ENCODE measurements around the gene SORBS2. TPM values are rescaled to one million over a fixed set of nuclear protein-coding genes. Genes with fewer than 3 reads are reported as not detected.
A peak's percentile ranks its signal among the peaks of the same experiment; 100 is the strongest.

SORBS2 gene
- total and polyA plus RNA-seq, 2 experiments from 2014 or later = 0.32 to 1.5 TPM

DNA sequence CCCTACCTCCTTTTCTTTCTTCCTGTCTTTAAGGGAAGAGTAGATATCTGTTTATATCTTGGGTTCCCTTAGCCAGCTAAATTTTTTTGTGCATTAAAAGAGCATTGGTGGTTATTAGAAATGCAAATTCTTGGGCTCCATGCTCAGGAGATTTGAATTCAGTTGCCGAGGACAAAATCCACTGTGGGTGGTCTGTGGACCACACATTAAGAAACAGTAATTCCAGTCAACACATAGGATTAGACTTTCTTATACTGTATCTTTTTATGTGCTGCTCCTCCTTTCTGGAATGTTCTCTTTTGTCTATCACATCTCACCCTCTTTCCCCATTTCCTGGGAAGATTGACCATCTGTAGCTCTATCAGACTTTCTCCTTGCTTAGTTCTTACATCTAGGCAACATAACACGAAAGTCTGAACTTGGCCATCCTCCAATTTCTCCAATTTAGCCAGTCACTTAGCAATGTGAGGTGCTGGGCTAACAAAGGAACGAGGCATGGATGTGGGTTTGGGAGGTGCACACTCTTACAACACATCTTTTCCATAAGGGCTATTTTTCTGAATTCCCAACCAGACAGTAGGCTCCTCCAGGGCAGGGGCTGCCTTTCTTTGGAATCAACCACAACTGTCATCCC, 271.4 kb downstream of the SORBS2 start:
- Histone ChIP-seq H3K9me2 (ENCODE audit: insufficient read depth) (no peaks in the 10 kb centered on the region), H3K79me2 (ENCODE audit: insufficient read depth) (no peaks in the 10 kb centered on the region), H3K27ac (no peak overlapping the region), H3K9ac (no peak overlapping the region), H3K36me3 (ENCODE audit: low read depth) (no peaks in the 10 kb centered on the region), H4K20me1 (ENCODE audit: insufficient read depth) (no peaks in the 10 kb centered on the region), H3K27me3 (replicated peaks; ENCODE audit: insufficient read depth) (peaks cover 56% of the 10 kb centered on the region), H3K9me3 (ENCODE audit: low read depth) (no peaks in the 10 kb centered on the region), H3K4me2 (ENCODE audit: unreplicated experiment) (no peak overlapping the region), H3K4me1 (ENCODE audit: insufficient read depth) (no peaks in the 10 kb centered on the region), H3K4me3 (no peak overlapping the region), H3F3A (ENCODE audit: insufficient read depth) (no peaks in the 10 kb centered on the region), H2AFZ (no peak overlapping the region)
- in situ Hi-C loops (cut with MboI) = no loop called here
- DNase-seq = no peak
- WGBS, 2 experiments (ENCODE audit: low coverage in 1 of 2, low lambda C conversion rate in 2 of 2, missing lambda C conversion rate in 2 of 2) = 49 to 62% methylated on average over 3 of the region's 3 CpGs
- no peak for TF ChIP-seq EZH2 (IDR thresholded peaks at IDR 0.05; ENCODE audit: insufficient read depth, poor library complexity, severe bottlenecking)

DNA sequence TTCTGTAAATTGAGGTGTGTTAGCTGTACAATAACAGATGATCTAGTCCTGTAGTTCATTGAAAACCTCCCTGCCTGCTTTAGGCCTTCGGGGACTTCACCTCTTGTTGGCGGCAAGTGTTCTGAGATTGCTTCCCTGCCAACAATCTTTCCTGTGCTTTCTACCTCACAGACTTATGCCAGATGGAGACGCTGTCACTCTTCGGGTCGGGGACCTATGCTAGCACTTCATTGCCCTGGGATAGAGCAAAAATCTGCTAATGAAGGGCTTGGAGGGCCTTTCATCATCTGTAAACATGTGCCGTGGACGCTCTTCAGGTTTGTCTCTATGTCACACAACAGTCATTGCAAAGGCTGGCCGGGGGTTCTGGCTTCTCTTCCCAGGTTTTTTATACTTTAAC, 272.0 kb downstream of the SORBS2 start:
- H2AFZ ChIP-seq = no peak overlapping the region
- TF ChIP-seq EZH2phosphoT487 (IDR thresholded peaks at IDR 0.05; ENCODE audit: insufficient read depth, low read depth) = no peak
- no peak for TF ChIP-seq EZH2 (IDR thresholded peaks at IDR 0.05; ENCODE audit: insufficient read depth, poor library complexity, severe bottlenecking)

DNA sequence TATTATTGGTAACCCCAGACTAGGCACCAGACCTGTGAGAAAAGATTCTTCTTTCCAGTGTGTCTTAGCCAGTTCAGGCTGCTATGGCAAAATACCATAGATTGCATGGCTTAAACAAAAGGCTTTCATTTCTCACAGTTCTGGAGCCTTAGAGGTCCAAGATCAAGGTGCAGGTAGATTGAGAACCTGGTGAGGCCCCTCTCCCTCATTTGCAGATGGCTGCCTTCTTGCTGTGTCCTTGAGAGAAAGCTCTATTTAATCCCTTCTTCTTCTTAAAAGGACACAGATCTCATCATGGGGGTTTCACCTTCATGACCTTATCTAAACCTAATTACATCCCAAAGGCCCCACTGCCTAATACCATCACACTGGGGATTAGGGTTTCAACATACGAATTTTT, 273.2 kb downstream of the SORBS2 start:
- H3K4me1 ChIP-seq (ENCODE audit: insufficient read depth) = no peaks in the 10 kb centered on the region; the same call in 1 of the 2 replicates
- DNase-seq = no peak
- H3K9me2 ChIP-seq (ENCODE audit: insufficient read depth) = no peaks in the 10 kb centered on the region
- no peak overlapping the region for H3K4me2 ChIP-seq (ENCODE audit: unreplicated experiment)
- no peak overlapping the region for H2AFZ ChIP-seq
- no peaks in the 10 kb centered on the region for H3K79me2 ChIP-seq (ENCODE audit: insufficient read depth)
- no peaks in the 10 kb centered on the region for H3K9me3 ChIP-seq (ENCODE audit: low read depth)
- peaks cover 66% of the 10 kb centered on the region for H3K27me3 ChIP-seq (replicated peaks; ENCODE audit: insufficient read depth)
- 17 to 29% methylated on average over 1 of the region's 1 CpG for WGBS, 2 experiments (ENCODE audit: low coverage in 1 of 2, low lambda C conversion rate in 2 of 2, missing lambda C conversion rate in 2 of 2)
- H3K36me3 ChIP-seq (ENCODE audit: low read depth) = no peaks in the 10 kb centered on the region
- TF ChIP-seq EZH2 (IDR thresholded peaks at IDR 0.05; ENCODE audit: insufficient read depth, poor library complexity, severe bottlenecking) (no peak), EZH2phosphoT487 (IDR thresholded peaks at IDR 0.05; ENCODE audit: insufficient read depth, low read depth) (no peak)
- H3K27ac ChIP-seq = no peak overlapping the region
- in situ Hi-C loops (cut with MboI) = no loop called here
- no peak overlapping the region for H3K9ac ChIP-seq
- H4K20me1 ChIP-seq (ENCODE audit: insufficient read depth) = no peaks in the 10 kb centered on the region
- no peak overlapping the region for H3K4me3 ChIP-seq
- H3F3A ChIP-seq (ENCODE audit: insufficient read depth) = no peaks in the 10 kb centered on the region

More for the DNA sequence above, 272.0 kb downstream of the SORBS2 start:
- 62 to 63% methylated on average over 8 of the region's 8 CpGs for WGBS, 2 experiments (ENCODE audit: low coverage in 1 of 2, low lambda C conversion rate in 2 of 2, missing lambda C conversion rate in 2 of 2)
- peaks cover 57% of the 10 kb centered on the region for H3K27me3 ChIP-seq (replicated peaks; ENCODE audit: insufficient read depth)
- no peaks in the 10 kb centered on the region for H3F3A ChIP-seq (ENCODE audit: insufficient read depth)
- no peak overlapping the region for H3K4me3 ChIP-seq
- H3K79me2 ChIP-seq (ENCODE audit: insufficient read depth) = no peaks in the 10 kb centered on the region
- H3K36me3 ChIP-seq (ENCODE audit: low read depth) = no peaks in the 10 kb centered on the region
- H3K9me3 ChIP-seq (ENCODE audit: low read depth) = no peaks in the 10 kb centered on the region
- no peak for DNase-seq
- H3K4me1 ChIP-seq (ENCODE audit: insufficient read depth) = no peaks in the 10 kb centered on the region
- no peaks in the 10 kb centered on the region for H3K9me2 ChIP-seq (ENCODE audit: insufficient read depth)
- in situ Hi-C loops (cut with MboI) = no loop called here
- no peaks in the 10 kb centered on the region for H4K20me1 ChIP-seq (ENCODE audit: insufficient read depth)
- no peak overlapping the region for H3K9ac ChIP-seq
- no peak overlapping the region for H3K27ac ChIP-seq
- no peak overlapping the region for H3K4me2 ChIP-seq (ENCODE audit: unreplicated experiment)

DNA sequence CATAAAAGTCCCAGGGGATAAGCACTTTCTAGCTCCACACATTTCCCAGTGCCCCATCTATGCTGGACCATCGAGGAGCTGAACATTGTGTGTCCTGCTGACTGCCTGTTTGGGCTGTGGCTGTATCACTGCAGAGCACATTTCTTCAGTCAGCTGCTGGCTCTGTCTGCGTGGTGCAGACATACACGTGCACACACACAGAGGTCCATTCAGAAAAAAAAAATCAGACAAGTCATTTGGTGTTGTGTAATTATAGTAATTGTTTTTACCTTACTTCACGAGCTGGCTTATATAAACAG, 275.6 kb downstream of the SORBS2 start:
- Histone ChIP-seq H3K9ac (no peak overlapping the region), H3K4me2 (ENCODE audit: unreplicated experiment) (peak overlapping the region; percentile 93), H3F3A (ENCODE audit: insufficient read depth) (no peaks in the 10 kb centered on the region), H3K4me1 (ENCODE audit: insufficient read depth) (no peaks in the 10 kb centered on the region; the same call in 1 of the 2 replicates), H3K27me3 (replicated peaks; ENCODE audit: insufficient read depth) (peaks cover 63% of the 10 kb centered on the region), H3K4me3 (peak overlapping the region; percentile 79; the same call in 1 of the 2 replicates), H4K20me1 (ENCODE audit: insufficient read depth) (no peaks in the 10 kb centered on the region), H3K79me2 (ENCODE audit: insufficient read depth) (no peaks in the 10 kb centered on the region), H2AFZ (no peak overlapping the region), H3K9me3 (ENCODE audit: low read depth) (no peaks in the 10 kb centered on the region), H3K9me2 (ENCODE audit: insufficient read depth) (no peaks in the 10 kb centered on the region), H3K36me3 (ENCODE audit: low read depth) (no peaks in the 10 kb centered on the region), H3K27ac (no peak overlapping the region)
- DNase-seq = peak; percentile 45
- in situ Hi-C loops (cut with MboI) = no loop called here
- WGBS, 2 experiments (ENCODE audit: low coverage in 1 of 2, low lambda C conversion rate in 2 of 2, missing lambda C conversion rate in 2 of 2) = 3 to 6% methylated on average over 4 of the region's 4 CpGs
- no peak for TF ChIP-seq EZH2phosphoT487 (IDR thresholded peaks at IDR 0.05; ENCODE audit: insufficient read depth, low read depth)
- no peak for TF ChIP-seq EZH2 (IDR thresholded peaks at IDR 0.05; ENCODE audit: insufficient read depth, poor library complexity, severe bottlenecking)

Measured in GM23248 (cell line).